ENCODE measurements around the gene OSBPL2.

Gene OSBPL2

GRCh38 chr20:62210496-62210855, 27.8 kb upstream of the OSBPL2 start:
- in situ Hi-C loops (cut with HindIII; ENCODE audit: low pct_unique_long_range_greater_than_20kb, low sequenced_read_pairs), result no loop called here
- DNase-seq (ENCODE audit: low read depth in 1 of 2, low spot score in 1 of 2), result no peak
- TF ChIP-seq JUND (IDR thresholded peaks at IDR 0.05; ENCODE audit: low read depth), result no peak

- in situ Hi-C loops (cut with HindIII; ENCODE audit: low pct_unique_long_range_greater_than_20kb, low sequenced_read_pairs), result no loop called here
- no peak for TF ChIP-seq JUND (IDR thresholded peaks at IDR 0.05; ENCODE audit: low read depth)
- no peak for DNase-seq (ENCODE audit: low read depth in 1 of 2, low spot score in 1 of 2)
Measured at GRCh38 chr20:62211216-62211615, 27.1 kb upstream of the OSBPL2 start.

- no peak for TF ChIP-seq JUND (IDR thresholded peaks at IDR 0.05; ENCODE audit: low read depth)
- in situ Hi-C loops (cut with HindIII; ENCODE audit: low pct_unique_long_range_greater_than_20kb, low sequenced_read_pairs), result no loop called here
- DNase-seq (ENCODE audit: low read depth in 1 of 2, low spot score in 1 of 2), result no peak
Measured at GRCh38 chr20:62211769-62212288, 26.5 kb upstream of the OSBPL2 start.

- in situ Hi-C loops (cut with HindIII; ENCODE audit: low pct_unique_long_range_greater_than_20kb, low sequenced_read_pairs), result no loop called here
- TF ChIP-seq JUND (IDR thresholded peaks at IDR 0.05; ENCODE audit: low read depth), result no peak
- DNase-seq (ENCODE audit: low read depth in 1 of 2, low spot score in 1 of 2), result no peak
Measured at GRCh38 chr20:62212299-62212698, 26.0 kb upstream of the OSBPL2 start.

GRCh38 chr20:62214067-62214466, 24.3 kb upstream of the OSBPL2 start:
- DNase-seq (ENCODE audit: low read depth in 1 of 2, low spot score in 1 of 2), result peak in 1 of 2 experiments; percentile 32
- in situ Hi-C loops (cut with HindIII; ENCODE audit: low pct_unique_long_range_greater_than_20kb, low sequenced_read_pairs), result no loop called here
- no peak for TF ChIP-seq JUND (IDR thresholded peaks at IDR 0.05; ENCODE audit: low read depth)

- DNase-seq (ENCODE audit: low read depth in 1 of 2, low spot score in 1 of 2), result no peak
- in situ Hi-C loops (cut with HindIII; ENCODE audit: low pct_unique_long_range_greater_than_20kb, low sequenced_read_pairs), result no loop called here
- no peak for TF ChIP-seq JUND (IDR thresholded peaks at IDR 0.05; ENCODE audit: low read depth)
Measured at GRCh38 chr20:62215020-62215990, 23.0 kb upstream of the OSBPL2 start.

GRCh38 chr20:62215991-62216635, 22.2 kb upstream of the OSBPL2 start:
- in situ Hi-C loops (cut with HindIII; ENCODE audit: low pct_unique_long_range_greater_than_20kb, low sequenced_read_pairs), result no loop called here
- no peak for DNase-seq (ENCODE audit: low read depth in 1 of 2, low spot score in 1 of 2)
- TF ChIP-seq JUND (IDR thresholded peaks at IDR 0.05; ENCODE audit: low read depth), result no peak

- no peak for DNase-seq (ENCODE audit: low read depth in 1 of 2, low spot score in 1 of 2)
- TF ChIP-seq JUND (IDR thresholded peaks at IDR 0.05; ENCODE audit: low read depth), result no peak
- in situ Hi-C loops (cut with HindIII; ENCODE audit: low pct_unique_long_range_greater_than_20kb, low sequenced_read_pairs), result no loop called here
Measured at GRCh38 chr20:62216636-62217566, 21.4 kb upstream of the OSBPL2 start.

GRCh38 chr20:62217913-62218773, 20.2 kb upstream of the OSBPL2 start:
- in situ Hi-C loops (cut with HindIII; ENCODE audit: low pct_unique_long_range_greater_than_20kb, low sequenced_read_pairs), result no loop called here
- no peak for DNase-seq (ENCODE audit: low read depth in 1 of 2, low spot score in 1 of 2)
- TF ChIP-seq JUND (IDR thresholded peaks at IDR 0.05; ENCODE audit: low read depth), result no peak

GRCh38 chr20:62219101-62219991, 19.0 kb upstream of the OSBPL2 start:
- in situ Hi-C loops (cut with HindIII; ENCODE audit: low pct_unique_long_range_greater_than_20kb, low sequenced_read_pairs), result no loop called here
- no peak for TF ChIP-seq JUND (IDR thresholded peaks at IDR 0.05; ENCODE audit: low read depth)
- DNase-seq (ENCODE audit: low read depth in 1 of 2, low spot score in 1 of 2), result peak in 1 of 2 experiments; percentile 18

Data from T47D (cell line).